OCI-LY1 (cell line): Measurements from ENCODE around the gene PCSK5.

Source experiments
- H2AFZ ChIP-seq: fragments of 200-600 bp; sonication (generic), shearing (Covaris generic); 2 replicates; pipeline ENCODE4 v1.6.0; 2014; ENCODE audit warnings: antibody characterized with exemption, mild to moderate bottlenecking, low read length
- H3F3A ChIP-seq: fragments of 200-600 bp; sonication (generic), shearing (Covaris generic); 2 replicates; pipeline ENCODE4 v1.6.0; 2014; ENCODE audit warnings: mild to moderate bottlenecking, antibody characterized with exemption, low read length, moderate library complexity; ENCODE audit not compliant: insufficient read depth
- H3K27ac ChIP-seq: fragments of 200-600 bp; sonication (generic); 2 replicates; pipeline ENCODE4 v1.5.1; 2014; ENCODE audit warnings: low read length, mixed run types, mild to moderate bottlenecking, low read depth; ENCODE audit not compliant: poor library complexity, severe bottlenecking
- H3K27me3 ChIP-seq: fragments of 200-600 bp; sonication (generic); 2 replicates; pipeline ENCODE4 v1.6.0; 2014; ENCODE audit warnings: antibody characterized with exemption, mild to moderate bottlenecking, low read length, moderate library complexity; ENCODE audit not compliant: insufficient read depth
- H3K36me3 ChIP-seq: fragments of 200-600 bp; sonication (generic); 2 replicates; pipeline ENCODE4 v1.6.1; 2014; ENCODE audit warnings: mild to moderate bottlenecking, antibody characterized with exemption, low read length, moderate library complexity, mixed read lengths; ENCODE audit not compliant: insufficient read depth
- H3K4me1 ChIP-seq: fragments of 200-600 bp; sonication (generic); 2 replicates; pipeline ENCODE4 v1.5.1; 2014; ENCODE audit warnings: mild to moderate bottlenecking, low read length, moderate library complexity; ENCODE audit not compliant: insufficient read depth, severe bottlenecking
- H3K4me2 ChIP-seq: fragments of 200-600 bp; sonication (generic), shearing (Covaris generic); 2 replicates; pipeline ENCODE4 v1.6.1; 2014; ENCODE audit warnings: low read length
- H3K4me3 ChIP-seq: fragments of 200-600 bp; sonication (generic); 2 replicates; pipeline ENCODE4 v1.5.1; 2014; ENCODE audit warnings: low read length, low read depth, mild to moderate bottlenecking, mixed read lengths; ENCODE audit not compliant: poor library complexity, severe bottlenecking
- H3K79me2 ChIP-seq: fragments of 200-600 bp; shearing (Covaris generic); 2 replicates; pipeline ENCODE4 v1.6.1; 2016; ENCODE audit warnings: mixed run types, low read length, mixed read lengths; ENCODE audit not compliant: insufficient read depth
- H3K9ac ChIP-seq: fragments of 200-600 bp; sonication (generic), shearing (Covaris generic); 2 replicates; pipeline ENCODE4 v1.6.1; 2014; ENCODE audit warnings: mild to moderate bottlenecking, low read length, mixed read lengths
- H3K9me2 ChIP-seq: fragments of 200-600 bp; sonication (generic), shearing (Covaris generic); 2 replicates; pipeline ENCODE4 v1.6.1; 2014; ENCODE audit warnings: low read depth, mild to moderate bottlenecking, low read length, mixed read lengths
- H3K9me3 ChIP-seq: fragments of 200-600 bp; shearing (Covaris generic); 2 replicates; pipeline ENCODE4 v1.6.1; 2014; ENCODE audit warnings: low read length, mixed read lengths
- H4K20me1 ChIP-seq: fragments of 200-600 bp; sonication (generic), shearing (Covaris generic); 2 replicates; pipeline ENCODE4 v1.6.0; 2016; ENCODE audit warnings: mild to moderate bottlenecking, low read length; ENCODE audit not compliant: insufficient read depth
- CTCF ChIP-seq: fragments of 200-600 bp; sonication (generic), shearing (Covaris generic); IDR thresholded peaks from 2 replicates; pipeline ENCODE4 v1.5.1; 2017; ENCODE audit warnings: mild to moderate bottlenecking, antibody characterized with exemption, low read length, moderate library complexity, mixed read lengths
- EZH2 ChIP-seq: fragments of 200-600 bp; sonication (generic), shearing (Covaris generic); IDR thresholded peaks from 2 replicates; pipeline ENCODE4 v1.8.0; 2017; ENCODE audit warnings: borderline replicate concordance, mixed run types, mild to moderate bottlenecking, antibody characterized with exemption, low read length, moderate library complexity, mixed read lengths

PCSK5 gene

GRCh38 chr9:76090330-76090729 is 199.9 kb downstream of the PCSK5 start:
- no peak overlapping the region for H3K9ac ChIP-seq
- no peak overlapping the region for H3K27ac ChIP-seq
- H3K9me2 ChIP-seq, result no peaks in the 10 kb centered on the region
- no peaks in the 10 kb centered on the region for H4K20me1 ChIP-seq
- no peak overlapping the region for H2AFZ ChIP-seq
- no peaks in the 10 kb centered on the region for H3K4me1 ChIP-seq
- H3F3A ChIP-seq, result no peaks in the 10 kb centered on the region
- no peak overlapping the region for H3K4me3 ChIP-seq
- H3K27me3 ChIP-seq, result no peaks in the 10 kb centered on the region
- no peak for TF ChIP-seq CTCF
- no peak for TF ChIP-seq EZH2
- H3K36me3 ChIP-seq, result no peaks in the 10 kb centered on the region
- H3K9me3 ChIP-seq, result no peaks in the 10 kb centered on the region
- no peaks in the 10 kb centered on the region for H3K79me2 ChIP-seq
- H3K4me2 ChIP-seq, result no peak overlapping the region

GRCh38 chr9:76090909-76091308 is 200.4 kb downstream of the PCSK5 start:
- Histone ChIP-seq H4K20me1 (no peaks in the 10 kb centered on the region), H3K27ac (no peak overlapping the region), H3K4me3 (no peak overlapping the region), H3K9me3 (no peaks in the 10 kb centered on the region), H3K36me3 (no peaks in the 10 kb centered on the region), H3K79me2 (no peaks in the 10 kb centered on the region), H3K4me1 (no peaks in the 10 kb centered on the region), H3K27me3 (no peaks in the 10 kb centered on the region), H2AFZ (no peak overlapping the region), H3F3A (no peaks in the 10 kb centered on the region), H3K4me2 (no peak overlapping the region), H3K9ac (no peak overlapping the region), H3K9me2 (no peaks in the 10 kb centered on the region)
- TF ChIP-seq CTCF (no peak), EZH2 (no peak)

GRCh38 chr9:76092572-76092971 is 202.1 kb downstream of the PCSK5 start:
- Histone ChIP-seq H3K9ac (no peak overlapping the region), H3F3A (no peaks in the 10 kb centered on the region), H4K20me1 (no peaks in the 10 kb centered on the region), H3K4me2 (no peak overlapping the region), H2AFZ (no peak overlapping the region), H3K4me1 (no peaks in the 10 kb centered on the region), H3K79me2 (no peaks in the 10 kb centered on the region), H3K4me3 (no peak overlapping the region), H3K36me3 (no peaks in the 10 kb centered on the region), H3K27me3 (no peaks in the 10 kb centered on the region), H3K9me2 (no peaks in the 10 kb centered on the region), H3K27ac (no peak overlapping the region), H3K9me3 (no peaks in the 10 kb centered on the region)
- TF ChIP-seq CTCF, result no peak
- no peak for TF ChIP-seq EZH2
